ENCODE data around the gene FAM43A. TPM values are rescaled to one million over a fixed set of nuclear protein-coding genes. Genes with fewer than 3 reads are reported as not detected.

FAM43A gene
- total RNA-seq, 2 donors from 2014 or later: 10.4 to 15.4 TPM

DNA sequence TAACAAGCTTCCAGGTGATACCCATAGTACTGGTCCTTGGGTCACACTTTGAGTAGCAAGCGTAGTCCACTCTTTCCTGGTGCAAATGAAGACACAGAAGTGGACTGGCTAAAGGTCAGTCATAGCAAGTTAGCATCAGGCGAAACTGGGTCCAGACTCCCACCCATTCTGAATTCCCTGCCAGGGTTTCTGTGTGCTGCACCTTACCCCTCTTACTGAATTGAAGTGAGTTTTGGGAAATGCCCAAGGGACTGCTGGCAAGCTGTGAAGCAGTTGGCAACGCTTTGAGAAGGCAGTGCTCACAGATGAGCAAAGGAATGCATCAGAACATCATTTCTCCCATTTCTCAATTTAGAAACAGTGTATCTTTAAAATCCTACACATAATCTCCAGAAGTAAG is 11.9 kb upstream of the FAM43A start:
- DNase-seq: no peak
- intact Hi-C loops (cut with DNase I): no loop called here
- no peak for ATAC-seq

GRCh38 chr3:194675081-194675640 is 10.5 kb upstream of the FAM43A start:
- no peak for DNase-seq
- intact Hi-C loops (cut with DNase I): no loop called here
- ATAC-seq: no peak

DNA sequence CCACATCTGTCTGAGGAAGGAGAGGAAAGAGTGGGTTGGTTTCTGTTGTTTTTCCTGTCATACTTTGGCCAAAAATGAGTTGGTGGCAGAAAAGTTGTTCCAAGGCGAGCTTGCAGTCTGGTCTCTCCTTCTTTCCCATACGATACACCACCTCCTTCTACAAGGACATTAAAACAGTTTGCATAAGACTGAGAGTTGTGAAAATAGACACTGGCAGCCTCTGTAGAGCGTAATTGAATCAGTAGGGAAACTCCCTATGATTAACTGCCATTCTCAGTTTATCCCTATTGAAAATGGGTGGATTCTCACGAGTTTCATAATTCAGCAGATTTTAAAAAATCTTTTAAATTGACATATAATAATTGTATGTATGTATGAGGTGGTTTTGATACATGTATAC is 10.0 kb upstream of the FAM43A start:
- ATAC-seq (no peak), DNase-seq (no peak)
- intact Hi-C loops (cut with DNase I): no loop called here

- intact Hi-C loops (cut with DNase I): no loop called here
Measured at GRCh38 chr3:194676471-194676870, 9.2 kb upstream of the FAM43A start.

DNA sequence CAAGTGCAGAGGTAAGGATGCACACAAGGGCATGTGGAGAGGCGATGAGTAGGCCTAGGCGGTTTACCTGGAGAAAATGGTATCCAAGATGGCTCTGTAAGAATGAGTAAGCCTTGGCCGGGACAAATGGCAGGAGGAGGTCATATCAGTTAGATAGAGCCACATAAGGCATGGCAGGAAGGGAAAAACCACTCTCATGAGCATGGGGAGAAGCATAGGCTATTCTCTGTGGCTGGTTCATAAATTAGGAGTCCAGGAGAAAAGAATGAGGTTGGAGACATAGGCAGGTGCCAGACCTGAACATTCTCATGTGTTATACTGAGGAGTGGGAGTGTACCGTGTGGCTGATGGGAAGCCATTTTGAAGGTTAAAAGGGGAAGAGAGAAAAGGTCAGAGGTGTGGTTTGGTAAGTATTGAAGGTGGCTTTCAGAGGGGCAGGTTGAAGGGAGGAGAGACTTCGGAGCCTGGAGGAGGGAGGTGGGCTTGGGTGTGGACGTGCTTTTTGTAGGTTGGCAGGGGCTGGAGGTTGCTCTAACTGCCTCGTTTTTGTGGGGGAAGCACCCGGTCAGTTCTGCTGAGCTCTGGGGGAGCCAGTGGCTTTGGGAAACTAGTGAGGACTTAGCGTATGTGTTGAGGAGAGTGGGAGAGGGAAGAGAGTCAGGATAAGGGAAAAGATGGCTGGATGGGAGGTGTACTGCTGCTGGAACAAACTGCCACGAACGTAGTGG is 4.6 kb upstream of the FAM43A start:
- DNase-seq: no peak
- intact Hi-C loops (cut with DNase I): loop anchor here (5.0 to 10.0 kb wide), 4 partner anchors 204 to 576 kb away; no protein-coding TSS in a partner anchor
- no peak for ATAC-seq

More at GRCh38 chr3:194676471-194676870, 9.2 kb upstream of the FAM43A start:
- DNase-seq: no peak
- no peak for ATAC-seq

DNA sequence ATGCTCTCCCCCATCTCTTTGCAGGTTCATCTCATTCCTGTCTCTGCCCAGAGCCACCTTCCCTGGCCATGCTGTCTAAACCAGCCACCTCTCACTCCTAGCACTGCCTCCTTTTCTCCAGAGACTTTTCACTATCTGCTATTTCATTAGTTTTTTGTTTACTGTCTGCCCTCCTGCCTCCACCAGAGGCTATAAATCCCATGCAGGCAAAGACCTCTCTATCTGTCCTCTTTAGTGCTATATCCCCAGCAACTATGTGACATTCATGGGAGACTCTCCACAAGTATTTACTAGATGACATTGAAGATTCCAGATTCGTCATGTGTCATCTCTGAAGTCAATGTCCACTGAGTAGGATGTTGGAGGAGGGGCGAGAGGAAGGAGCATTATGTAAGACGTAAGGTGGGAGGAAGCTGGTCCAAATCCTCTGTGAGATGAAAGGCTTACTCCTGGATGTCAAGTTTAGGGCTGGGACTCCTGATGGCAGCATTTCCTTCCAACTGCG is 3.4 kb upstream of the FAM43A start:
- intact Hi-C loops (cut with DNase I): loop anchor here (1.0 to 10.0 kb wide), 6 partner anchors 203 to 579 kb away; no protein-coding TSS in a partner anchor
- ATAC-seq: no peak
- no peak for DNase-seq

DNA sequence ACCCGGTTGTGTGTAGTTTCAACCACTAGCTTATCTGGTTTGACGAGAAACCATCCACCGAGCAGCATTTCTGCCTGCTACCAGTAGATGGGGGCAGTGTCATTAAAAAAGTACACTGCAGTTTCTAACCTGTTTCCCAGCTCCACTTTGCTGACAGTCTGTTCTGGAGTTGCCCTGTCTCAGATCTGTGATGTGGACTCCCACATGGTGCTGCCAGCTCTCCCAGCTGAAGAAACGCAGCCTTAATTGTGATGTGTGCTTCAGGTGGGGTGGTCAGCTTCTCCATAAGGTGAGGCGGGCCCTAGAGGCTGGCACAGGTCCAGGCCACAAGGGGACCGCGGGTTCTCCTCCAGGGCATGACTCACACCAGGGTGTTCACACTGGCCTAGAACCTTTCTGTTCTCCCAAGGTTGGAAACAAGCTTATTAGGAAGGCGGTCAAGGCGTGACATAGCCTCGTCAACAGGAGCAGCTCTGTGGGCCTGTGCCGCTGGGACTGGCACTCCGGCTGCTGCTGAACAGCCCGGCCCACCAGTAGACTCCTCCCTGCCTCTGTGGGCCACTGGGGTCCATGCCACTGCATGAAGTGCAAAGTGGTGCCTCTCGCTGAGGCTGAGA is 2.9 kb upstream of the FAM43A start:
- peak; percentile 70 for DNase-seq
- intact Hi-C loops (cut with DNase I): loop anchor here (1.0 to 10.0 kb wide), 6 partner anchors 202 to 578 kb away; no protein-coding TSS in a partner anchor
- peak; percentile 56 to 62 for ATAC-seq

GRCh38 chr3:194683380-194683779 is 2.3 kb upstream of the FAM43A start:
- no peak for DNase-seq
- ATAC-seq: no peak
- intact Hi-C loops (cut with DNase I): loop anchor here (2.0 to 10.0 kb wide), 5 partner anchors 201 to 577 kb away; no protein-coding TSS in a partner anchor

- intact Hi-C loops (cut with DNase I): loop anchor here (5.0 to 10.0 kb wide), 3 partner anchors 87 to 270 kb away; no protein-coding TSS in a partner anchor
- no peak for DNase-seq
- ATAC-seq: no peak
Measured at GRCh38 chr3:194685065-194685717, 492 bp upstream of the FAM43A start.

DNA sequence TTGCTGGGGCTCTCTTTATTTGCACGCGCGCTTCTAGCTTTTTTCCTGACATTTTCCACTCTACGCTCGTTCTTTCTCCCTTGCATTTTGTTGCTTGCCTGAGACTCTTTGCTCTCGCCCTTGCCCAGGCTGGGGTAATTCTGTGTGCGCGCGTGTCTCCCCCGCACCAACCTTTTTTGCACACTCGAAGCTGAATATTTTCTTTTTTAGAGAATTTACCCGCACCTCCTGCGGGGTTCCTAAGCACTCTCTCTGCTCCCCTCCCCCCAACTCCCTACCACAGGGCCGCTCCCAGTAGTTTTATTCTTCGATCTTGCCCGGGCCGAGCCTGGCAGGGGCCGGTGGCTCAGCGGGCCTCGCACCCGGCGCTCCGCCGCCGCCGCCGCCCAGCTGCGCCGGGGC is 732 bp downstream of the FAM43A start:
- ATAC-seq (no peak), DNase-seq (no peak)
- intact Hi-C loops (cut with DNase I): loop anchor here (5.0 to 10.0 kb wide), 3 partner anchors 86 to 268 kb away; no protein-coding TSS in a partner anchor

- DNase-seq: peak; percentile 68
- intact Hi-C loops (cut with DNase I): loop anchor here (5.0 to 10.0 kb wide), 3 partner anchors 85 to 268 kb away; no protein-coding TSS in a partner anchor
- ATAC-seq: peak; percentile 39 to 55
Measured at GRCh38 chr3:194686816-194687637, 1.3 kb downstream of the FAM43A start.

DNA sequence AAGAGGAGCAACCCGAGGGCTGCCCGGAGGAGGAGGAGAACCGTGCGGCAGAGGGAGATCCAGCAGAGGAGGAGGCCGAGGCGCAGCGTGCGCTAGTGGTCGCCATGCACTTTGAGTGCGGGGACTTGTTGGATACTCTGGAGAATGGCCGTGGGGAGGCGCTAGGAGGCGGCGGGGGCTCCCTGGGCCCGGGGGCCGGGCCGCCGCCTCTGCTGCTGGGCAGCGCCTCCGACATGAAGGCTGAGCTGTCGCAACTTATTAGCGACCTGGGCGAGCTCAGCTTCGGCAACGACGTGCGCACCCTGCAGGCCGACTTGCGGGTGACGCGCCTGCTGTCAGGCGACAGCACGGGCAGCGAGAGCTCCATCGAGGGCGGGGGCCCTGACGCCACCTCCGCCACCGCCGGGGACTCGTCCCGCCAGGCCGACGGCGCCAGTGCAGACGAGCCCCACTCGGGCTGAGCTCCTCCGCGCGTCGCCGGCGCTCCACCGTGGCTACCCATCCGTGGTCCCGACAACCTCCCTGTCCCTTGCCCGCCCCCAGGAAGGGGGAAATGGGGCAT is 2.0 kb downstream of the FAM43A start:
- intact Hi-C loops (cut with DNase I): loop anchor here (5.0 to 10.0 kb wide), 3 partner anchors 85 to 267 kb away; no protein-coding TSS in a partner anchor
- DNase-seq (peak; percentile 86), ATAC-seq (peak; percentile 16 to 27)

DNA sequence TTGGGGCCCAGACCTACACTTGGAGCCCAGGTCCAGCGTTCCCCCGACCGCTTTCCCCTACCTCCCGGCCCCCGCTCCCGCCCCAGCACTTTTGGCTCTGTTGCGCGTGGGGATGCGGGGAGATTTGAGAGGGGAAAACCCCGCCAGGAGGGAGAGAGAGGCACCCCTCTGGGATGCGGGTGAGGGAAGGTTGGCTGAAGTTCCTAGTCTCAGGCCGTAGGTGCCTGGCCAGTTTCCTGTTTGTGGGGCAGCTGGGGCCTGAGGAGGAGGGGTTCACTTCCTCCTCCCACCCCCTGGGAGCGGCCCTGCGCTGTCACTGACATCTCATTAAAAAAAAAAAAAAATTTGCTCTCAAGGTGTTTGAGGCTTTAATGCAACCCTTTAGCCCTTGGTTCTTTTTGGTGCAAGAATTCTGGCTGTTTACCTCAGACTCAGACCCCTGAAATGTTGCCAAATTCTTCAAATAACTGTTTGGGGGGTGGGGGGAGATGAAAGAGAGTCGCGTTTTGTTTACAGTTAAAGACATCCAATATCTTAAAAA is 2.6 kb downstream of the FAM43A start:
- DNase-seq: peak; percentile 55
- ATAC-seq: peak in 1 of 2 donors; percentile 11
- intact Hi-C loops (cut with DNase I): loop anchor here (5.0 to 10.0 kb wide), 3 partner anchors 84 to 267 kb away; no protein-coding TSS in a partner anchor

DNA sequence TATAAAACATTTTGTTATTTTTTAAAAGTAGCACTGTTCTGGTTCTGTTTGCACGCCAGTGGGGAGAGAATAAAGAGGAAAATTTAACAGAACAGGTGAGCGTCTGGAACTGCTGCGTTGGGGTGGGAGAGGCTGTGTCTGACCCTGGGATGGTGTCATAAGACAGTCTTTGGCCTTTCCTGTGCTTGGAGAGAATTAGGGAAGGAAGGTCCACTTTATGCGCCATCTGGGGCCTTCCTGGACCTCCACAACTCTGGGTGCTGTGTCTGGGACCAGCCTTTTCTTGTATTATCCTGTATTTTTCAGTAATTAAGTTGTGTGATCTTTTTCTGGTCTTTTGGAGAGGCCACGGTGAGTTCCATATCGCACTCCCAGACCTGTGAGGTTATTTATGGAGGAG is 3.3 kb downstream of the FAM43A start:
- intact Hi-C loops (cut with DNase I): loop anchor here (5.0 to 10.0 kb wide), 3 partner anchors 83 to 266 kb away; no protein-coding TSS in a partner anchor
- DNase-seq: no peak
- ATAC-seq: no peak

GRCh38 chr3:194689493-194689944 is 3.8 kb downstream of the FAM43A start:
- no peak for ATAC-seq
- intact Hi-C loops (cut with DNase I): loop anchor here (5.0 to 10.0 kb wide), 3 partner anchors 83 to 265 kb away; no protein-coding TSS in a partner anchor

DNA sequence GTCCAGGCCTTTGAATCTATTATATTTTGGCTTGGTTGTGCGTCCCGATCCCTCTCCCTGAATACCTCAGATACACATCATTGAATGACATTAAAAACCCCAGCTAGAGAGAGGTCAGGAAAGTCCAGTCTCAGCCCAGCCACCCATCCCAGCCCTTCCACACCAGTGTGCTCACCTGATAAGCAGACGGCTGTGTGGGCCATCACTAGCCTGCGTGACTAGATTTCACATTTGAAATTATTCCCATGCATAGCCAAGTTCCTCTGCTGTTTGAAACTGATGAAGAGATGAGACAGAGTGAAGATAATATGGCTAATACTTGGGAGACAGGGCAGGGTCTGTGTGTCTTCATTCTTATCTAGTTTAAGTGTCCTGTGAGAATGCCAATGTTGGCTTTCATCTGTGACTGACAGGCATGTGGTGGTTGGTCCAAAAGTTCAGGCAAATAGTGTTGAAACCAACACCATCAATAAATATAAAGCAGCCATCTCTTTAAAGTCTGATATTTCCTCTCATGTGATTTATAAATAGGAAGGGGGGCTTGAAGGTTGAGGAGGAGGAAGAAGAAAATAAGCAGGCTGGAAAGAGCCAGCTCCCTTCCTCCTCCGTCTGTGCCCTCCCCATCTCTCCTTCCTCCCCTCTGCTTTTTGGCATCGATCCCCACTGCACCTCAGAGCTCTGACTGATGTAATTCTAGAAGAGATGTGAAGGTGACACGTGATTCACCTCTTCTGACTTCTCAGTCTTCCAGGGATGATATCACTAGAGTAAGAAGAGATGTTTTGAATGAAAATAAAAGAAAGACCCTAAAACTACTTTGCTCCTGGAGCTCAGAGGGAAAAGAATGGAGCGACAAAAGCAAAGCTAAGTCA is 5.1 kb downstream of the FAM43A start:
- ATAC-seq (peak in 1 of 2 donors; percentile 7), DNase-seq (no peak)
- intact Hi-C loops (cut with DNase I): no loop called here

More at GRCh38 chr3:194689493-194689944, 3.8 kb downstream of the FAM43A start:
- no peak for DNase-seq

Data from left cardiac atrium (tissue), 4 donors.